Retina (tissue), 1 donor: Measurements from ENCODE around the gene OLFML2A.

ENCODE experiments used
- DNase-seq: peaks from one replicate; pipeline ENCODE4 v3.0.0-alpha.2; 2016

The OLFML2A gene

GRCh38 chr9:124855944-124856765 lies 79.2 kb downstream of the OLFML2A start:
- no peak for DNase-seq

GRCh38 chr9:124857533-124858162 lies 80.7 kb downstream of the OLFML2A start:
- DNase-seq, result no peak

GRCh38 chr9:124858330-124859046 lies 81.6 kb downstream of the OLFML2A start:
- no peak for DNase-seq

- DNase-seq, result no peak
Observed at GRCh38 chr9:124859803-124860581, 83.1 kb downstream of the OLFML2A start.

- DNase-seq, result no peak
Observed at GRCh38 chr9:124860582-124861341, 83.8 kb downstream of the OLFML2A start.

- DNase-seq, result peak; percentile 97
Observed at GRCh38 chr9:124861342-124862229, 84.7 kb downstream of the OLFML2A start, which contains the start of the genes ARPC5L and RPL35. ARPC5L (plus strand) TSS chr9:124862130; CDS start chr9:124869291, 7,161 bp downstream. RPL35 (minus strand) TSS chr9:124861957; CDS start chr9:124861912, 45 bp downstream.

GRCh38 chr9:124863371-124863871 lies 86.5 kb downstream of the OLFML2A start:
- DNase-seq, result no peak
